NB4 (cell line): ENCODE data around the gene GABRA6.
"Not testable (repeated sequence)": the region's sequence is repeated elsewhere in the genome, so short reads cannot be mapped to it uniquely, and the experiment has no call there.

Experiments used
- DNase-seq: peaks from one replicate; pipeline ENCODE4 v3.0.0; 2010; ENCODE audit warnings: low read depth
- H3K4me3 ChIP-seq: one replicate; pipeline ENCODE4 v1.5.1; 2011; ENCODE audit warnings: mild to moderate bottlenecking, low read depth, low read length, moderate library complexity
- MYC ChIP-seq: IDR thresholded peaks from 2 replicates; pipeline ENCODE4 v1.6.1; 2011; ENCODE audit warnings: low read depth, low read length
- POLR2A ChIP-seq: IDR thresholded peaks from 2 replicates; pipeline ENCODE4 v1.6.1; 2011; ENCODE audit warnings: mild to moderate bottlenecking; ENCODE audit not compliant: insufficient read length; ENCODE audit errors: extremely low read depth
- TF ChIP-seq, protein P1 (sequence below): IDR thresholded peaks from 2 replicates; pipeline ENCODE4 v1.6.1; 2011; ENCODE audit warnings: low read depth, low read length
- TF ChIP-seq, protein P2 (sequence below): IDR thresholded peaks from one replicate; pipeline ENCODE4 v1.5.1; 2012; ENCODE audit warnings: low read depth, low read length

GABRA6 gene

DNA sequence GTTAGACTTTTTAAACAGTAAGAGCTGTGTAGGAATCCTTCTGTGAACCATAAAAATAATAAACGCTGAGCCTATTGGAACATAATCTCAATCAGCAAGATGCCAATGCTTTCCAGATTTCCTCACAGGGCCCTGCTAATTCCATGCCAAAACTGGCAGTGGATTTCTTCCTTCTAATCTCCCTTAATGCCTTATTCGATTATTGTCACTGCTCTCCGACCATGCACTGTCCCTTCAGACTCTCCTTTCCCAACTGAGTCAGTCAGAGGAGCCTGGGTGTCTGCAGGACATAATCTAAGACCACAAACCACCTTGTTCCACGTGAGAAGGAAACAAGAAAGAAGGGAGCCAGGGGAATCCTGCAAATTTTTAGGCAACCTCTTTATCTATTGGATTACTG is at the start of gene GABRA6:
Gene GABRA6, plus strand, starts transcription at position 261 of the 400 bp plus-strand sequence. CDS start 269 bp downstream, outside the sequence.
- no peak for TF ChIP-seq MYC
- TF ChIP-seq, protein P1, sequence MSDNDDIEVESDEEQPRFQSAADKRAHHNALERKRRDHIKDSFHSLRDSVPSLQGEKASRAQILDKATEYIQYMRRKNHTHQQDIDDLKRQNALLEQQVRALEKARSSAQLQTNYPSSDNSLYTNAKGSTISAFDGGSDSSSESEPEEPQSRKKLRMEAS, result no peak
- TF ChIP-seq POLR2A, result no peak
- TF ChIP-seq, protein P2, sequence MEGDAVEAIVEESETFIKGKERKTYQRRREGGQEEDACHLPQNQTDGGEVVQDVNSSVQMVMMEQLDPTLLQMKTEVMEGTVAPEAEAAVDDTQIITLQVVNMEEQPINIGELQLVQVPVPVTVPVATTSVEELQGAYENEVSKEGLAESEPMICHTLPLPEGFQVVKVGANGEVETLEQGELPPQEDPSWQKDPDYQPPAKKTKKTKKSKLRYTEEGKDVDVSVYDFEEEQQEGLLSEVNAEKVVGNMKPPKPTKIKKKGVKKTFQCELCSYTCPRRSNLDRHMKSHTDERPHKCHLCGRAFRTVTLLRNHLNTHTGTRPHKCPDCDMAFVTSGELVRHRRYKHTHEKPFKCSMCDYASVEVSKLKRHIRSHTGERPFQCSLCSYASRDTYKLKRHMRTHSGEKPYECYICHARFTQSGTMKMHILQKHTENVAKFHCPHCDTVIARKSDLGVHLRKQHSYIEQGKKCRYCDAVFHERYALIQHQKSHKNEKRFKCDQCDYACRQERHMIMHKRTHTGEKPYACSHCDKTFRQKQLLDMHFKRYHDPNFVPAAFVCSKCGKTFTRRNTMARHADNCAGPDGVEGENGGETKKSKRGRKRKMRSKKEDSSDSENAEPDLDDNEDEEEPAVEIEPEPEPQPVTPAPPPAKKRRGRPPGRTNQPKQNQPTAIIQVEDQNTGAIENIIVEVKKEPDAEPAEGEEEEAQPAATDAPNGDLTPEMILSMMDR, result no peak
- no peak within 1 kb of the TSS for H3K4me3 ChIP-seq

GRCh38 chr5:161637591-161637990 is 47.9 kb upstream of the GABRA6 start:
- no peak overlapping the region for H3K4me3 ChIP-seq
- TF ChIP-seq, protein P2, result no peak
- TF ChIP-seq MYC, result no peak
- TF ChIP-seq, protein P1, result no peak
- TF ChIP-seq POLR2A, result no peak
- no peak for DNase-seq

More for the DNA sequence above, at the start of gene GABRA6:
- DNase-seq, result no peak

DNA sequence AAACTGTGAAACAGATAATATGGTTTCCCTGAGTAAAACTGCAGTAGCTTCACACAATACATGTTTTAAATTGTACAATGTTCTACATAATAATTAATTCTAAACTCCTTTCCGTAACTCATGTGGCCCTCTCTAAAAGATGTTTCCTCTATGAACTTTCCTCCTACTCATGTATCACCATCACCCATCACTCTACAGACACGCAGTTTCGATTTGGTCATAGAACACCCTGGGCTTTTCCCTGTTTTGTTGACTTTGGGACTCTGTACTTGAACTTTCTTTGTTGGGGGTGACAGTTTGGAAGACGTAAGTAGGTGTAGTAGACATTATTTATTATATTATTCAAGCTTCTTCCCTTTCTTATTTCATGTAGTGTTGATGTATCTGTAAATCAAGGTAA is 44.1 kb upstream of the GABRA6 start:
- DNase-seq, result no peak
- TF ChIP-seq, protein P2, result no peak
- no peak for TF ChIP-seq MYC
- TF ChIP-seq, protein P1, result no peak
- no peak overlapping the region for H3K4me3 ChIP-seq

- no peak overlapping the region for H3K4me3 ChIP-seq
- TF ChIP-seq, protein P1, result no peak
- TF ChIP-seq MYC (no peak), POLR2A (no peak)
- TF ChIP-seq, protein P2, result no peak
- DNase-seq, result no peak
Observed at GRCh38 chr5:161645264-161645663, 40.3 kb upstream of the GABRA6 start.

GRCh38 chr5:161651926-161652325 is 33.6 kb upstream of the GABRA6 start:
- not testable (repeated sequence) for H3K4me3 ChIP-seq, DNase-seq

DNA sequence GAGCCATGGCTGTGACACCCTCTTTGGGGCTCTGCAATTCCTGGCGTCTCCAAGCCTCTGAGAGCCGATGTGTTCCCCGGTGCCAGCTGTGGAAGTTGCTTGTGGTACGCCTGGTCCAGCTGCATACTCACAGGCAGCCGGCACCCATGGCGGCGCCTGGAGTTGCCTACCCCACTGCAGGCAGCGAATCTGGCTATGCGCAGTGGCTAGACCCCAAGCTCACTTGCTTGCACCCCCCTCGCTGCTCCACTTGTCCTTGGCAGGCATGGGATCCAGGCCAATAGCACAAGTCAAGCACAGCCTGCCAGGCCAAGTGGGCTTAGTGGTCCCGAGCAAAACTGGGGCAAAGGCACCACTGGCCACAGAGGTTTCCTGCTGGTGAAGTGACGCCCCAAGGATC is 24.7 kb upstream of the GABRA6 start:
- no peak for DNase-seq
- no peak for TF ChIP-seq MYC
- no peak for TF ChIP-seq POLR2A
- TF ChIP-seq, protein P2, result no peak
- TF ChIP-seq, protein P1, result no peak
- H3K4me3 ChIP-seq, result no peak overlapping the region
